OCI-M2 (cell line): ENCODE results near the gene PHC2.
"Not testable (repeated sequence)": the region's sequence is repeated elsewhere in the genome, so short reads cannot be mapped to it uniquely, and the experiment has no call there.

ENCODE experiments used
- DNase-seq: peaks from one replicate; lab custom pipeline; 2025; ENCODE audit not compliant: unreplicated experiment; lab: John Stamatoyannopoulos, UW

Gene PHC2

DNA sequence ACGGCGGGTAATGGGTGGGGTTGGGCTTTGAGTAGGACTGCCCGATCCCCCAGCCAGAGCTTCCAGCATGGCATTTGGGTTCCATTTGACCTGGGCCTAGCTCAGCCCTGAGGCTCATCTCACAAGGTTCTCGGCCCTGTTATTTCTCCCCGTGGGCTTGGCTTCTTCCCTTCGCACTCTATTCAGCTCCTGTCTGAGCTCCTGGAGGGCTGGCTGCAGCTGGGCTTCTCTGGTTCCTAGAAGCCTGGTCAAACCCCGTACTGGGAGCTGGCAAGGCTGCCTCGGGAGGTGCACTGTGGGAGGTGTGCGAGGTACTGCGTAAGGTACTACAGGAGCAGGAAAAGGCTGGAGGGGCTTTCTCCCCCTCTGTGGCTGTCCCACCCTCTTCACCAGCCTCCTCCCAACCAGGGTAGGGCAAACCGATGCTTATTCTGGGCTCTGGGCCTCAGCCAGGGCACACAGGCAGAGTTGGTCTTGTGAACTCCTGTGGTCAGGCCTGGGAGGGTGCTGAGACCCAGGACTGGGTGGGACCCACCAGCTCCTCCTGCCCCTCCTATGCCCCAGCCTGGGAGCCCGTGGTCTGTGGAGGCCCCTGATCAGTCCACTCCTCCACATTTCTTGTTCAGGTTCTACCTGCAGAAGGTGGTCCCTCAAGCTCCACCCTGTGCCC lies 110.8 kb downstream of the PHC2 start:
- no peak for DNase-seq

DNA sequence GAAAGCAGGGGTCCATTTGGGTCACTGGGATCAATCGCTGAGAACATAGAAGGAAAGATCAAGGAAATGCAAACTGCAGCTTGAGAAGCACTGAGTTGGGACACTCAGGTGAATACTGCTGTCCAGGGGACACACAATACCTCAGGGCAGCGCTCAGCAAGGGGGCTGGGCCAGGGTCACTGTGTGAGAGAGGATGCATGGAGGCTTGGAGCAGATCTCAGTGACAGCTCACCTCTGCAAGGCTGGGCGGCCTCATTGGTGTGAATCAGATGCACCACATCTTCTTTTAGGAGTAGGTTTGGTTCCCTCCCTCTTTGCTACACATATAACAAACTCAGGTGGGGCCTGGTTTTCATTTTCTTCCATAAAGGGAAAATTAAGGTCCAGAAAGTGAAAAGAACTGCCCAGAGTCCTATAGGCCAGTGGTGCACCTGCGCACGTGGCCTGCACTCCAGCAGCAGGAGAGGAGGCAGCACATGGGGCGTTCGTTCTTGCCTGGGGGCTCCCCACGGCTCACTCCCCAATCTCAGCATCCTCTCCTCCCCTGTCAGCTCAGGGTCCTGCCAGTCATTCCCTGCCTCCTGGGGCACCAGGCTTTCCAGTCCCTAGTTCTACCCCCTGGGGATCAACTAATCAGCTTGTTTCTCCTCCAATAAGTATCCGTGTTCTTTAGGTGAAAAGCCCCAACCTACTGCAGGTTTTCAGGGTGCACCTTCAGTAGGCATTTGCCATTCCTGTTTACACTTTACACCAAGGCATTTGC lies 111.5 kb downstream of the PHC2 start:
- DNase-seq, result no peak

DNA sequence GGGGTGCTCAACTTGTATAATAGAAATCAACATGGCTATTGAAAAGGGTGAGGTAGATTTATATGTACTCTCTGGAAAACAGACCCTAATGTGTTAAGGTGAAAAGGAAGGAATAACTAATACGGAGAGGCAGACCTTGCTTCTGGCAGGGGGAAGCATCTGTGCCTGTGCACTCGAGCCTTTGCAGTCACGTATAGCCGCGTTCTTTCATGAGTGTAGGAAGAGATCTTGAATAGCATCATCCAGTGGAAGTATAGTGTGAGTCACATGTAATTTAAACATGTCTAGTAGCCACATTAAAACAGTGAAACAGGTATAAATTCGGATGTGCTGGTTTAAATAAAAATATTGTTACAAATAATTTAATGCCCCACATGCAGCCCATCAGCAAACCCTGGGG lies 112.9 kb downstream of the PHC2 start:
- DNase-seq, result no peak

DNA sequence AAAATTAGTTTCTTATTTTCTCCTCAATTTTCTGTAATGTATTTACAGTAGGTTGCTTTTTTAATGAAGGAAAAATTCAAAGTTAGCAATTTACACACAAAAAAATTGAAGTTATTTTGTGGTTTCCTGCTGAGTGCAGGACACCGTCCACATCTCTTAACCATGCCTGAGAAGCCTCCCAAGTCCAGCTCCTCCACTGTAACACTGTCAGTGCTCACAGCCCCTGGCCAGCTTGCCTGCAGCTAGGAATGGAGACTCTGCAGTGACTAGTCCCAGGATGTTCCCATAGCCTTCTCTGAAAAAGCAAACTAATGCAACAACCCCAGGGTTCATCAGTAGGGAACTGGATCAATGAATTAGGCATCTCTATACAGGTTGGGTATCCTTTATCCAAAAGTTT lies 113.5 kb downstream of the PHC2 start:
- no peak for DNase-seq

DNA sequence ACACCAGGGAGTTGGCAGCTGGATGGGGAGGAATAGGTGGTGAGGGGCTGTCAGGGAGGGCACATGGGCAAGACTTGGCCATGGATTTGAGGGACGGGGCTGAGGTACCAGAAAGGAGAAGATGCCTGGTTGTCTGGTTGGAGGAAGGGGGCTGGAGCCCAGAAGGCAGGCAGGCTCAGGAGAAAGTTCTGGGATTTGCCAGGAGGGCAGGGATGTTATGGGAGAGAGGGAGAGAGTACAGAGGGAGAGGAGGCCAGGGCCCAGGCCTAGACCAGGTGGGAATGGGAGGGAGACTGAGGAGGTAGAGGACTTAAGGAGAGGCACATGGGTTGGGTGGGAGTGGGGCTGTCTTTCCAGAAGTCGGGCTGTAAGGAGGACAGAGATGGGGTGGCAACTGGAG lies 114.3 kb downstream of the PHC2 start:
- no peak for DNase-seq

DNA sequence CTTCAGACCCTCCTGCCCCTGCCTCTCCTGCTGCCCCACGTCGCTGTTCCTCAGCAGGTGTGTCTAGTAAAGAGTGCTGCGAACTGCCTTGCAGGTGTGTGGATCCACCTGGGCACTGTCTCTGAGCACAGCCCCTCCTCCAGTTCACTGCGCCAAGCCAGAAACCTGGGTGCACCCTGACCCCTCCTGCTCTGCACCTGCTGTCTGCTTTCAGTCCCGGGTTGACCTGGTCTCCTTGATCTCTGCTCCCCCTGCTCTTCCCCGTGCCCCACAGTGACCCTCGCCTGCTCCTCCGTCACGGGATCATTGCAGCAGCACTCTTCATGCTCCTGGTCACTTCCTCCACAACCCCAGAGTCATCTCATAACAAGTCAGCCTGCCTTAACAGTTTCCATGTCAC lies 116.5 kb downstream of the PHC2 start:
- no peak for DNase-seq

DNA sequence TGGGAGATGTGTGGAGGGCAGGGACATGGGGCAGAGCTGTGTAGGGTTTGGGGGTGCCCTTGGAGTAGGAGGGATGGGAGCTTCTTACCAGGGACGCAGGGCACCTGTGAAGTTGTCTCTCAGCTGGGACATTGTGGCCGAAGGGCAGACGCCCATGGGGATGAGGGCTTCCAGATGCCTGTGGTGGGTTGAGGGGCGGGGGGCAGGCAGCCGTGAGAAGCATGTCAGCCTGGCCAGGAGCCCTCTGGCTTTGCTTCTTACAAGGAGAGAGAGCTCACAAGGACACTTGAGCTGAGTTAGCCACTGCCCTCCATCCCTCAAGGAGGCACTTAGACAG lies 118.5 kb downstream of the PHC2 start:
- no peak for DNase-seq

DNA sequence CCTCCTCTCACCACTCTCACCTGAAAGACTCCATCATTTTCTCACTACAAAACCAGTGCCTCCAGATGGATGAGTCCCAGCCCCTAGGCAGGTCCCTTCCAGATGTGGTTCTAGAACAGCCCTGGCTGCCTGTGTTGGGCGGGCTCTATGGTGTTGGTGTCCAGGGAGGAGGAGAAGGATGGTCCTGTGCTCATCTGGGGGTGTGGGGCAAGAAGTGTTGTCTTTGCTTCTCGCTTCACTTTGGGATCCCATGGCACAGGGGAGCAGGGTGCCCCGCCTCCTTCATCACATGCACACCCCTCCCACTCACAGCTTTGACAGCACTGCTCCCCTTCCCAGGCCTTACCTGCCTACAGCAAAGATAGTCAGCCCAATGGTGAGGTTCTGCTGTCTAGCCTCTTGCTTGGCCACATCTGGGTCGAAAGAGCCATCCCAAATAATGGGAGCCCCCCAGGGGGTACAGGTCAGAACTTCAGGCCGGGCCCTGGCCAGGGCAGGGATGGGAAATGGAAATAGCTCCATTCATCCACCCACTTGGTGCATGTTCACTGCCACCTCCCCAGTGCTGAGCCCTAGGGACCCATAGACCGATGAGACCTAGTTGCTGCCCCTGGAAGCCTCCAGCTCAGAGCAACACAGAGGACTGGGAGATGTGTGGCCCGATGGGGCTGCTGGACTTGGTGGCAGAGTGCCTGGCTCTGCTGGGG lies 119.0 kb downstream of the PHC2 start:
- no peak for DNase-seq

DNA sequence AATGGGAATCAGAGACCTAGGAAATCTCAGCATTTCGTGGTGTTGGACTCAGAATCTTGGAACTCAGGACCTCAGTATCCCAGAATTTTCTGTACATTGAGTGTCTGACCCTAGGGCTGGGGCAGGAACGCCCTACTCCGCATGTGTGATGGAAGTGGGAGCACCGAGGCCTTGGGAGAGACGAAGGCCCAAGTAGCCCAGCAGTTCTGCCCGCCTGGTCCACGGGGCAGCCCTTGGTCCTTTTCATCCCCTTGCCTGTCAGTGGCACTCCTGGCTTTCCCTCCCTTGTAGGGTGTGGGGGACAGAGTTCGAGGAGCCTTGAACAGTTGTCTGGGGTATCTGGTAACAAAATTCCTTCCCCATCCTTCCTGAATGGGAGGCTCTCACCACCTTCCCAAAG lies 120.2 kb downstream of the PHC2 start:
- DNase-seq, result no peak

DNA sequence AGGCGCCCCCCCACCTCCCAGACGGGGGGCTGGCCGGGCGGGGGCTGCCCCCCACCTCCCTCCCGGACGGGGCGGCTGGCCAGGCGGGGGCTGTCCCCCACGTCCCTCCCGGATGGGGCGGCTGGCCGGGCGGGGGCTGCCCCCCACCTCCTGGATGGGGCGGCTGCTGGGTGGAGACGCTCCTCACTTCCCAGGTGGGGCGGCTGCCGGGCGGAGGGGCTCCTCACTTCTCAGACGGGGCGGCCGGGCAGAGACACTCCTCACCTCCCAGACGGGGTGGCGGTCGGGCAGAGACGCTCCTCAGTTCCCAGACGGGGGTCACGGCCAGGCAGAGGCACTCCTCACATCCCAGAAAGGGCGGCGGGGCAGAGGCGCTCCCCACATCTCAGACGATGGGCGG lies 121.5 kb downstream of the PHC2 start:
- not testable (repeated sequence) for DNase-seq

DNA sequence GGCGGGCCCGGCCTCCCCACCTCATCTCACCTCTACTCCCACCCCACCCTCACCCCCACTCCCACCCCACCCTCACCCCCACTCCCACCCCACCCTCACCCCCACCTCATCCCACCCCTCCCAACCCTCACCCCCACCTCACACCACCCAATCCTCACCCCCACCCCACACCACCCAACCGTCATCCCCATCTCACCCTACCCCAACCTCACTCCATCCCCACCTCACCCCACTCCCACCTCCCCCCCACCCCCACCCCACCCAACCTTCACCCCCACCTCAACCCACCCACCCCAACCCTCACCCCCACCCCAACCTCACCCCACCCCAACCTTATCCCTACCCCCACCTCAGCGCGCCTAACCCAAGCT lies 123.4 kb downstream of the PHC2 start:
- no peak for DNase-seq

DNA sequence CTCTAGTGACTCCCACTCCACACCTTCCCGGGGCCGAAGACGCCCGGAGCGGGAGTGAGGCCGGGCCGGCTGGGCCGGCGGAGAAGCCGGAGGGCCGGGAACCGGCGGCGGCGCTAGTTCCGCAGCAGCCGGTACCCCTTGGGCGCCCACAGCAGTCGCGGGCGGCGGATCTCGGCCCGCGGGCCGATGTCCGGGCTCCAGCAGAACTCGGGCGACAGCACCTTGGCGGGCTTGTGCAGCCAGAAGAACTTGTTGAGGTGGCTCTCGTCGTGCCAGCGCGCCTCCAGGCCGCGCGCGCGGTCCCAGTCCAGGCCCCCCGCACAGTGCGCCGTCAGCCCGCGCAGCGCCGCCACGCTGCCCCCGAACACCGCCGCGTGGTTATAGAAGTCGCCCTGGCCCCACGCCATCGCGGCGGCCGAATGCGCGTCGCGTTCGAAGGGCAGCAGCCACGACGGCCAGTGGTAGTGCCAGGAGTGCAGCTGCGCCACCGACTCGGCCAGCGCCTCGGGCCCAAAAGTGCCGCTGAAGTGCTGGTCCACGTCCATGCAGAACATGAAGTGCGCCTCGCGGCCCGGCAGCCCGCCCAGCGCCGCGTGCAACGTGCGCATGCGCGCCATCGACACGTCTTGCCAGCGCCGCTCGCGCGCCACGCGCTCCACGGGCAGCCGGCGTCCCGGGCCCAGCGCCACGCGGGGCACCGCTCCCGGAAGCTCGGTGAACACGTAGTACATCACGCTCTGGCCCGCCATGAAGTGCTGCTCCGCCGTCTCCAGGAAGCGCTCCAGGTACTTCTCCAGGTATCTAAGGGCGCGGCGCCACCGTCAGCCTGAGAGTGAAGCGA lies 124.0 kb downstream of the PHC2 start:
- DNase-seq, result no peak

DNA sequence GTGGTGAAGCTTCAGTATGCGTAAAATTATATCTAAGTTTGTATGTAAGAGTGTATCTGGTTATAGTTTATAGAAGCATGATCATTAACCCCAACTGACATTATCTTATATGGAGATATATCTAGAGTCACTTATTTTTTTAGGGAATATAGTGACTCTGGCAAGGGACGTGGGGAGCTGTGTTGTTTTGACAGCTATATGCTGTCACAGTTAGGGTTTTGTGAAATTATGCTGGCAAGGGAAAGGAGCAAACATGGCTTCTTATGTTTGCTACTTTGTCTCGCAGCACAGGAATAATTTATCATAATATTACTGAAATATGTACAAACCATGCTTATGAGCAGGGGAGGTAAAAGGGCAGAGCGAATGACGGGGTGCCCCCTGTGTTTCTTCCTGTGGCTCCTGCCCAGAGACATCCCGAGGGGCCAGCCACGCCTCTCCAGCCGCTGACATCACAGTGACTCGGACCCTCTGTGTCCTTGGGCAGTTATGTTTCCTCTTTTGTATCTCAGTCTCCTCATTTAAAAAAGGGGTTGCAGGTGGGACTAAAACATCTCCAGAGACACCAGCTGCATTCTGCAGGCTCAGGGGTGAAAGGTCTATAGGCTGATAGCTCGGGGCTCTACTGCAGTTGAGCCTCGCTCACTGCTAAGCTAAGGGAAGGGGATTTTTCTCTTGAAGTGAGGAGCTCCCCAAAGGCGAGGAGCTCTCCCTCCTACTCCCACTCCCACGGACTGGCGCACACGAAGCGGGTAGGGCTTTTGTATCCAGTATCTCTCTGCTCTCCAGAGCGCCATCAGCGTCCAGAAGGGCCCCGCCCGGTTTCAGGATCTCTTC lies 124.9 kb downstream of the PHC2 start:
- DNase-seq, result no peak

DNA sequence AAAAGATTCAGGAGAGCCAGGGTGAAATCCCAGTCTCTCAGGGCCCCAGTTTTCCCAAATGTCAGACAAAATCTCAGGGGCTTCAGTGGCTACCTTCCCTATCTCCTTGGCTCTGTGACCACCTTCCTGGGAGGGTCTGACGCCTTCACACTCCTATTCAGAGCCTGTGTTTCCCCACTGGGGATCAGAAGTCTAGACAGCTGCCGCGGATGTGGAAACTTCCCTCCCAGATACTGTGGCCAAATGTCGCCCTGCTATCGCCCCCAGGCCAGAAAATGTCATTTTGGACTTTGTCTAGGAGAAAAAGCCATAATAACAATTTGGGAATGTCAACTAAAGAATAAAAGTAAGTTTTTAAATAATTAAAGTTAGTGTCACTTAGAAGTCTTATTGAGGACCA lies 125.9 kb downstream of the PHC2 start:
- no peak for DNase-seq

DNA sequence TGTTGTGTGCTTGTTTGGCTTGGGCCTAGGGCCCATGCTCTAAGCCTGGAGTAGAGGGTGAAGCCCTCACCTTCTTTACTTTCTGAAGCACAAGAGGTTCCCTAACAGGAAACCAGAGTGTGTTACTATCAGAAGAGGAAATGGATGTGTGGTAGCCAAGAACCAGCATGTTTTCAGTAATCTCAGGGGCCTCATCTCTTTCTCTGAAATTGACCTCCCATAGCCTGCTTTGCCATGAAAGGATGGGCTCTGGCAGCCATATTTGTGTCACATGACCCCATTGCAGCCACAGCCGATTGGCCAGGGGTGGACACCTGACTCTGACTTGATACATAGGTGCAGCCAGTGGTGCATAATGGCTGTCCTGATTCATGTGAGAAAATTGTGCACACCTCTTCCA lies 128.6 kb downstream of the PHC2 start:
- DNase-seq, result no peak

DNA sequence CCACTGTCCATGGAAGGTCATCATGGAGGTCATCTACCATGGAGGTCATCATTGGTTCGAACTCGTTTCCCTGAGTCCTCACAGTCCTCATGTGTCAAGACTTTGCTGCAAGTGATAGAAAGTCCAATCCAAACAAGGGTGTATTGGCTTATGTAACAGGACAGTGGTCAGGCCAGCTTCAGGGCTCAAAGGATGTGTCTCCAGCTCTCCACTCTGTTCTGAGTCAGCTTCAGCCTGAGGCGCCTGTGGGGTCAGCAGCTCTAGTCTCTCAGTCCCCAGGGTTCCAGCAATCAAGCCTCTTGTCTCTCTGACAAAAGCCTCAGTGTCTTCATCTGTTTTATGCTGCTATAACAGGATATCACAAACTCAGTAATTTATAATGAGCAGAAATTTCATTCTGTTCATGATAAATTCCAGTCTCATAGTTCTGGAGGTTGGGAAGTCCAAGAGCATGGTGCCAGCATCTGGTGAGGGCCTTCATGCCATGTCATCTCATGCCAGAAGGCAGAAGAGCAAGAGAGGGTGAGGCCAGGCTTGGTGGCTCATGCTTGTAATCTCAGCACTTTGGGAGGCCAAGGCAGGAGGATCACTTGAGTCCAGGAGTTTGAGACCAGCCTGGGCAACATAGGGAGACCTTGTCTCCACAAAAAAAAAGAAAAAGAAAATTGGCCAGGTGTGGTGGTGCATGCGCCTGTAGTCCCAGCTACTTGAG lies 129.5 kb downstream of the PHC2 start:
- DNase-seq, result no peak

DNA sequence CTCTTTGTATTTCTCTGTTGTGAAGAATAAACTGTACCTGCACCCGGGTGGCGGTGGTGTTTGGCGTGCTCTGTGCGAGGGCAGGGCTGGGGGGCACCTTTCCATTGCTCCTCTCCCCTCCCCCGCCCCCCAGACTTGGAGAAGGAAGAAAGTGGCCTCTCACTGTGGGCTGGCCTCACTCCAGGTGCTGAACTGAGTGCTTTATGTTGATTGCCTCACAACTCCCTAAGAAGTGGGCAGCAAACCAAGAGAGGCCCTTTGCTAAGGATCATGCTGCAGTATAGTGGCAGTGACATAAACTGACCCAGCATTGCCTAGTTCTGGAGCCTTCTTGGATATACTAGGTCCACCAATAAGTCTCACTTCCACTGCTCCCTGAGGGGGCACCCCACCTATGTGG lies 130.2 kb downstream of the PHC2 start:
- DNase-seq, result no peak

DNA sequence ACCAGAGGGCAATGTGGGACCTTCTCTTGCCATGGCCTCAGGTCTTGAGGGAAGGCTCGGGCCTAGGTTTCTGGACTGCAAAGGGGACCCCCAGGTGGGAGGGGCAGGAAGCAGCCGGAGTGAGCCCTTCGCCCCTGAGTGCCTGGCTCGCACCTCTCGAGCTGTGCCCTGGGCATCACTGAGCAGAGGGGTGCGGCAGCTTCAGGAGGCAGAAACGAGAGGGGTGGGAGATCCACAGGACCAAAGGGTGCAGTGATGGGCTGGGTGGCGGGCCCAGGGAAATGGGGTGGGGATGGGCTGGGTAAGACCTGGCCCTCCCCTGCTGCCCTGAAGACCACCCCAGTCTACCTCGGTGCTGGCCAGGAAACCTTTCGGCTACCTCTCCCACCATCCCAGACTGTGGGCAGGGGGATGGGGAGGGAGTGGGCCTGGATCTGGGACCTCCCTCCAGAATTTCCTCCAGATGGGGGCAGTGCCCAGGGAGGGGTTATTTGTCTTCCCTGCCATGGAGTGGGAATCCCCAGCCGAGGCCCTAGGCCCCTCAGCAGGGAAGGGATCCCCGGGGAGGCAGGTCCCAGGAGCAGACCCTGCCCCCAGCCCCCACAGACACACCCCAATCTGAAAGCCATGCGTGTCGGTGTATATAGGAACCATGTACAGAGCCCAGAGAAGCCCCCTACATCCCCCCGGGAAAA lies 131.3 kb downstream of the PHC2 start:
- DNase-seq, result no peak

DNA sequence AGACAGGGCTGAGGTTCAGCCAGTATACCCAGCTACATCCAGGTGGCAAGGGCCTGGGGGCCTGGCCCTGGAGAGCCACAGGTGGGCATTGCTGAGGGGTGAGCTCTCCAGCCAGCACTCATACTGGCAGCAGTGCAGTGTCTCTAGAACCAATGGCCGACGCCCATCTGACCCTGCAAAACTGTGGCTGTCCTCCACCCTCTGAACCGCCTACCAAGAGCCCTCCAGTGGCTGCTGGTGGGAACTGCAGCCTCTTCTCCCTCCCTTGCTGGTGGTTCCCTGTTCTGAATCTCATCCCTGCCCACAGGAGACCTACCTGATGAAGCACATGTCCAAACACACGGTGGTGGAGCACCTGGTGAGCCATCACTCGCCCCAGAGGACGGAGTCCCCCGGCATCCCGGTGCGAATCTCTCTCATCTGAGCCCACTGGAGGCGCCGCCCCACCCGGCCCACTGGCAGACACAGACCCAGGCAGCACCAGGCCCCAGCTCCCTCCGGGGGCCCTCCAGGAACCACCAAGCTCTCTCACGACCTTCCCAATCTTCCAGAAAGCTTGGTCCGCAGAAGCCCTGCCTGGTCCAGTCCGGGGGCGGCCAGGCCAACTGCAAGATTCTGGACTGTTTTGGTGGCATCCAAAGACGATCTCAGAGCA lies 132.1 kb downstream of the PHC2 start:
- no peak for DNase-seq
